GM18519 (cell line): ENCODE results near the gene PCDHGB2.

Source experiments
- ATAC-seq: cut with Tn5 transposase; IDR thresholded peaks from one replicate; pipeline ENCODE4 v1.9.1; 2021; ENCODE audit warnings: mild to moderate bottlenecking, moderate library complexity; ENCODE audit not compliant: unreplicated experiment, low FRiP score

Gene PCDHGB2

GRCh38 chr5:141411575-141411974 is 51.8 kb downstream of the PCDHGB2 start:
- ATAC-seq: no peak
